ENCODE measurements around the gene KRT75.

DNA sequence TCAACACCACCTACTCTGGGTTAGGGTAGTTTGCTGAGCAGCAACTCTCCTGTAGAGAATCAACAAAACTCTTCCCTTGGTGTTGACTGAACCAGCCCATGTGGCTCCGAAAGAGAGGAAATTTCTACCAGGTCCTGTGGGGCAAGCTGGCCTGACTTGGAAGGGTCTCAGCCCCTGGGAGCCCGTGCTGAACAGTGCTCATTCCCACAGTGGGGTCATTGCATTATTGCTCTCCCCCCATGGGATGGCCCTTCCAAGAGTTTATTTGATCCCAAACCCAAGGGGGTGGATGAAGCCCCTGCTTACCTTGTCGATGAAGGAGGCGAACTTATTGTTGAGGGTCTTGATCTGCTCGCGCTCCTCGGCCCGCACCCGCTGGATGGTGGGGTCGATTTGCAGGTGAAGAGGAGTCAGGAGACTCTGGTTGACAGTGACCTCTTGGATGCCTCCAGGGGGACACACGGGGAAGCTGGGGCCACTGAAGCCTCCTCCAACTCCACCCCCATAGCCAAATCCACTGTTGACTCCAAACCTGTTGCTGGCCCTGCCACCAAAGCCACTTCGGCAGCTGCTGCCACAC, 580 bp downstream of the KRT75 start:
- TF ChIP-seq, protein P1, sequence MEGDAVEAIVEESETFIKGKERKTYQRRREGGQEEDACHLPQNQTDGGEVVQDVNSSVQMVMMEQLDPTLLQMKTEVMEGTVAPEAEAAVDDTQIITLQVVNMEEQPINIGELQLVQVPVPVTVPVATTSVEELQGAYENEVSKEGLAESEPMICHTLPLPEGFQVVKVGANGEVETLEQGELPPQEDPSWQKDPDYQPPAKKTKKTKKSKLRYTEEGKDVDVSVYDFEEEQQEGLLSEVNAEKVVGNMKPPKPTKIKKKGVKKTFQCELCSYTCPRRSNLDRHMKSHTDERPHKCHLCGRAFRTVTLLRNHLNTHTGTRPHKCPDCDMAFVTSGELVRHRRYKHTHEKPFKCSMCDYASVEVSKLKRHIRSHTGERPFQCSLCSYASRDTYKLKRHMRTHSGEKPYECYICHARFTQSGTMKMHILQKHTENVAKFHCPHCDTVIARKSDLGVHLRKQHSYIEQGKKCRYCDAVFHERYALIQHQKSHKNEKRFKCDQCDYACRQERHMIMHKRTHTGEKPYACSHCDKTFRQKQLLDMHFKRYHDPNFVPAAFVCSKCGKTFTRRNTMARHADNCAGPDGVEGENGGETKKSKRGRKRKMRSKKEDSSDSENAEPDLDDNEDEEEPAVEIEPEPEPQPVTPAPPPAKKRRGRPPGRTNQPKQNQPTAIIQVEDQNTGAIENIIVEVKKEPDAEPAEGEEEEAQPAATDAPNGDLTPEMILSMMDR (IDR thresholded peaks at IDR 0.05): no peak
- TF ChIP-seq FOXK1 (CRISPR knock-in tag; IDR thresholded peaks at IDR 0.05): no peak
- TF ChIP-seq, protein P2, sequence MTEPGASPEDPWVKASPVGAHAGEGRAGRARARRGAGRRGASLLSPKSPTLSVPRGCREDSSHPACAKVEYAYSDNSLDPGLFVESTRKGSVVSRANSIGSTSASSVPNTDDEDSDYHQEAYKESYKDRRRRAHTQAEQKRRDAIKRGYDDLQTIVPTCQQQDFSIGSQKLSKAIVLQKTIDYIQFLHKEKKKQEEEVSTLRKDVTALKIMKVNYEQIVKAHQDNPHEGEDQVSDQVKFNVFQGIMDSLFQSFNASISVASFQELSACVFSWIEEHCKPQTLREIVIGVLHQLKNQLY (CRISPR knock-in tag; IDR thresholded peaks at IDR 0.05): no peak
- TF ChIP-seq GTF2I (CRISPR knock-in tag; conservative IDR thresholded peaks at IDR 0.05): no peak
- TF ChIP-seq, protein P3, sequence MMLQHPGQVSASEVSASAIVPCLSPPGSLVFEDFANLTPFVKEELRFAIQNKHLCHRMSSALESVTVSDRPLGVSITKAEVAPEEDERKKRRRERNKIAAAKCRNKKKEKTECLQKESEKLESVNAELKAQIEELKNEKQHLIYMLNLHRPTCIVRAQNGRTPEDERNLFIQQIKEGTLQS (CRISPR knock-in tag; conservative IDR thresholded peaks at IDR 0.05): no peak
- TF ChIP-seq NFYB (CRISPR knock-in tag; conservative IDR thresholded peaks at IDR 0.05; ENCODE audit: low read depth): no peak
- no peak for TF ChIP-seq MYBL2 (CRISPR knock-in tag; IDR thresholded peaks at IDR 0.05)
- TF ChIP-seq, protein P4, sequence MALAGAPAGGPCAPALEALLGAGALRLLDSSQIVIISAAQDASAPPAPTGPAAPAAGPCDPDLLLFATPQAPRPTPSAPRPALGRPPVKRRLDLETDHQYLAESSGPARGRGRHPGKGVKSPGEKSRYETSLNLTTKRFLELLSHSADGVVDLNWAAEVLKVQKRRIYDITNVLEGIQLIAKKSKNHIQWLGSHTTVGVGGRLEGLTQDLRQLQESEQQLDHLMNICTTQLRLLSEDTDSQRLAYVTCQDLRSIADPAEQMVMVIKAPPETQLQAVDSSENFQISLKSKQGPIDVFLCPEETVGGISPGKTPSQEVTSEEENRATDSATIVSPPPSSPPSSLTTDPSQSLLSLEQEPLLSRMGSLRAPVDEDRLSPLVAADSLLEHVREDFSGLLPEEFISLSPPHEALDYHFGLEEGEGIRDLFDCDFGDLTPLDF (CRISPR knock-in tag; IDR thresholded peaks at IDR 0.05): no peak
- TF ChIP-seq, protein P5, sequence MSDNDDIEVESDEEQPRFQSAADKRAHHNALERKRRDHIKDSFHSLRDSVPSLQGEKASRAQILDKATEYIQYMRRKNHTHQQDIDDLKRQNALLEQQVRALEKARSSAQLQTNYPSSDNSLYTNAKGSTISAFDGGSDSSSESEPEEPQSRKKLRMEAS (CRISPR knock-in tag; IDR thresholded peaks at IDR 0.05): no peak
- TF ChIP-seq NFATC4 (CRISPR knock-in tag; IDR thresholded peaks at IDR 0.05): no peak
